ENCODE data around the gene GRK5.

- TF ChIP-seq CTCF (conservative IDR thresholded peaks at IDR 0.05 in 1 of 2, IDR thresholded peaks at IDR 0.05 in 1 of 2; ENCODE audit: extremely low read depth in 1 of 2, insufficient read depth in 1 of 2, low read depth in 1 of 2, low read length in 2 of 2) (no peak), EZH2 (IDR thresholded peaks at IDR 0.05; ENCODE audit: borderline replicate concordance, low read length) (no peak)
Measured at GRCh38 chr10:119454990-119455389, 247.6 kb downstream of the GRK5 start.

Measured in mammary epithelial cell (primary cell).